NCI-H2029 (cell line): Measurements from ENCODE around the gene PIRT.
"Not testable (repeated sequence)": the region's sequence is repeated elsewhere in the genome, so short reads cannot be mapped to it uniquely, and the experiment has no call there.

Experiments
- DNase-seq: peaks from one replicate; lab custom pipeline; 2025; lab: John Stamatoyannopoulos, UW

The PIRT gene

GRCh38 chr17:10837921-10838320, at the start of gene PIRT:
Gene PIRT, minus strand, starts transcription at chr17:10838087. Its CDS starts 12,442 bp downstream, at chr17:10825645.
- peak; percentile 2 for DNase-seq

- no peak for DNase-seq
These were observed 44.1 kb upstream of the PIRT start for GRCh38 chr17:10881959-10882358.

- DNase-seq: no peak
These were observed 41.4 kb upstream of the PIRT start for GRCh38 chr17:10879190-10879836.

- DNase-seq: no peak
These were observed 38.2 kb upstream of the PIRT start for GRCh38 chr17:10875984-10876555.

- no peak for DNase-seq
These were observed 37.6 kb upstream of the PIRT start for GRCh38 chr17:10875430-10875851.

GRCh38 chr17:10871914-10872313, 34.0 kb upstream of the PIRT start:
- peak; percentile 3 for DNase-seq

GRCh38 chr17:10870336-10871050, 32.6 kb upstream of the PIRT start:
- no peak for DNase-seq

- not testable (repeated sequence) for DNase-seq
These were observed 30.9 kb upstream of the PIRT start for GRCh38 chr17:10868744-10869143.

- no peak for DNase-seq
These were observed 21.2 kb upstream of the PIRT start for GRCh38 chr17:10859051-10859450.

GRCh38 chr17:10857976-10858375, 20.1 kb upstream of the PIRT start:
- DNase-seq: no peak

GRCh38 chr17:10846636-10847035, 8.7 kb upstream of the PIRT start:
- DNase-seq: not testable (repeated sequence)

- no peak for DNase-seq
These were observed 7.5 kb upstream of the PIRT start for GRCh38 chr17:10845388-10845751.

GRCh38 chr17:10844621-10845387, 6.9 kb upstream of the PIRT start:
- DNase-seq: peak; percentile 2

GRCh38 chr17:10843811-10844210, 5.9 kb upstream of the PIRT start:
- no peak for DNase-seq

- no peak for DNase-seq
These were observed 4.8 kb upstream of the PIRT start for GRCh38 chr17:10842658-10843057.

GRCh38 chr17:10838682-10839081, 795 bp upstream of the PIRT start:
- no peak for DNase-seq

GRCh38 chr17:10836966-10837590, 809 bp downstream of the PIRT start:
- DNase-seq: peak; percentile 42

GRCh38 chr17:10836145-10836544, 1.7 kb downstream of the PIRT start:
- DNase-seq: no peak

- DNase-seq: no peak
These were observed 6.2 kb downstream of the PIRT start for GRCh38 chr17:10831696-10832095.

- no peak for DNase-seq
These were observed 9.9 kb downstream of the PIRT start for GRCh38 chr17:10827898-10828552.

GRCh38 chr17:10824874-10825273, 13.0 kb downstream of the PIRT start:
- DNase-seq: no peak

GRCh38 chr17:10821770-10822169, 16.1 kb downstream of the PIRT start:
- DNase-seq: no peak
